Activated T-helper 1 cell treated with anti-CD3 and anti-CD28 coated beads, Interleukin-2, amount 50 U/mL, for 16 hours (primary cell): ENCODE measurements around the gene THTPA.
"Not testable (repeated sequence)": the region's sequence is repeated elsewhere in the genome, so short reads cannot be mapped to it uniquely, and the experiment has no call there.

ENCODE experiments used
- DNase-seq, 2 donors: peaks; one replicate each; pipeline ENCODE4 v3.0.0-alpha.2; 2020; ENCODE audit warnings: low read depth in 1 of 2, low spot score in 1 of 2

THTPA gene

GRCh38 chr14:23533652-23534435, 22.2 kb upstream of the THTPA start:
- DNase-seq: no peak

GRCh38 chr14:23535943-23536342, 20.1 kb upstream of the THTPA start:
- no peak for DNase-seq

GRCh38 chr14:23536494-23536893, 19.6 kb upstream of the THTPA start:
- DNase-seq: no peak

DNA sequence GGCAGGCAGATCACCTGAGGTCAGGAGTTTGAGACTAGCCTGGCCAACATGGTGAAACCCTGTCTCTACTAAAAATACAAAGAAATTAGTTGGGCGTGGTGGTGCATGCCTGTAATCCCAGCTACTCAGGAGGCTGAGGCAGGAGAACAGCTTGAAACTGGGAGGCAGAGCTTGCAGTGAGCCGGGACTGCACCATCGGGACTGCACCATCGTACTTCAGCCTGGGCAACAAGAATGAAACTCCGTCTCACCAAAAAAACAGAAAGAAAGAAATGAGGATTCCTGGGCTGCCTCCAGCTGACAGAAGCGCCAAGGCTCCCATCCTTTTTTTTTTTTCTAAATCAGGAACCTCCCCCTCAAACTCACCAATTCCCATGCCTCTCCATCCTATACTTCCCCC, 19.2 kb upstream of the THTPA start:
- not testable (repeated sequence) for DNase-seq

GRCh38 chr14:23537351-23538049, 18.6 kb upstream of the THTPA start:
- DNase-seq: no peak

DNA sequence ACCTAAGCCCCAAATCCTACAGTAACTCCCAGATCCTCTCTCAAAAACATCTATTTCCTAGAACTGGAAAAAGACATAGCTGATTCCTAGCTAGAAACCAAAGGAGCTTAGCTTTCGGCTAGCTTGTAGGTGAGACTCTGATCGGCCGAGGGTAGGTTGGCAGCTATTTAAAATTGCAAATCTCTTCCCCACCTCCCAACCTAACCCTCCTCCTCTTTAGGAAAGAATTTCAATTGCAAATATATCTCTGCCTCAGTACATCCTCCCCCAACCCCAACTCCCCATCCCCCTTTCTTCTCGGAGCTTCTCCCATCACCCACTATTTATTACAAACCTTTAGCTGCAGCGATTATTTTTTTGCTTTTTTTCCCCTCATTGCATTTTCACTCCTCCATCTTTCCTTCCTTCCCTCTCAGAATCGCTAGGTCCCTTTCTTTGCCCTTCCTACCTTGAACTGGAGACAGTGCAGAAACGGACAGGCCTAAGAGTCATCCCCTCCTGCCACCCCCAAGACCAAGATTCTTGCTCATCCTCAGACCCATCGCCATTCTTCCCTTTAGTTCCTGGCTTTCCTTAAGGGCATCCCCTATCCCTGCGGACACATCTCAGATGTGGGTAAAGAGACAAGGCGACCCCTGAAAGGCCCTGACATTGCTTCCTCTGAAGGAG, 17.9 kb upstream of the THTPA start:
- no peak for DNase-seq

DNA sequence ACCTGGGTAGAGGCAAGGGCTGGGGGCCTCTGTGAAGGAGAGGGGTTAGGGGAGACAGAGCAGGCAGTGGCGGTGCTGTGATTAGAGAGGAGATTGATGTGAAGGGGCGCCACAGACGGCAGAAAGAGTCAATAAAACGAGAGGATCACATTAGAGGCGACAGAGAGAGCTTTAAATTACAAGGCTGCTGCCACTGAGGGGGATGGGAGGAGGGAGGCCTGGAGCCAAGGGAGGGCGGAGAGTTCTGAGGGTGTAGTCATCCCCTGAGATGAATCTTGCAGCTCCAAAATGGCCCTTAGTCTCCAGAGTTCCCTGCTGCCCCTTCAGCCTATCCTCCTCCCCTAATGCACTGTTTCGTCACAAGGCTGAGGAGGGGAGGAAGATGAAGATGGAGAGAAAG, 17.3 kb upstream of the THTPA start:
- no peak for DNase-seq

DNA sequence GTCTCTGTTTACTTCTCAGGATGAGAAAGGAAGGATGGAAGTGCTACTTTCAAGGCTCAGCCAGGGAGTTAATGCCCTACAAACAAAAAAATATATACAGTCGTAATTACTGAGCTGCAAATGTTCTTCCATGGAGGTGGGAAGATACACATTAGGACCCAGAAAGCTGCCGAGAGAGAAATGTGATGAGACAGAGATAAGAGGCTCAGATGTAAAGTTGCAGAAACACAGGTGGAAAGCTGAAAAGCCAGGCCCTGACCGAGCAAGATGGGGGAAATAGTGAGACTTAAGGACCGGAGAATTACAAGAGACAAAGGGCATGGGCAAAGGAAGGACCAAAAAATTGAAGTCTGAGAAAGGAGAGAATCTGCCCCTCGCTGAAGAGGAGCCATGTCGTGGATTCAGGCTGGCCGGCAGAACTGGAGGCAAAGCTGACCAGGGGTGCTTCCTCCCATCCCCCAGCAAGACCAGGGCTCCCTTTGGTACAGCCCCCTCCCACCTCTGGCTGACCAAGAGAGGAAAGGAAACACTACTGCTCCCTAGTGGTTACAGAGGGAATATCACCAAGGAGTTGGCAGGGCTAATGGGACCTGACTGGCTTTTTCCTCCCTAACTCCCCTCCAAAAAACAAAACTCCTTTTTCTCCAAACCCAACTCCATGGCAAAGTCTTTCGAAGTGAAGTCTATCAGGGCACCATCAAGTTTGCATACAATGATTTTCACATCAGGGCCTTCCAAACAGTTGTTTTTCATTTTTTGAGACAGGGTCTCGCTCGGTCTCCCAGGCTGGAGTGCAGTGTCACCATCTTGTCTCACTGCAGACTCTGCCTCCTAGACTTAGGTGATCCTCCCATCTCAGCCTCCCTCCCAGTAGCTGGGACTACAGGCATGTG, 16.6 kb upstream of the THTPA start:
- no peak for DNase-seq

DNA sequence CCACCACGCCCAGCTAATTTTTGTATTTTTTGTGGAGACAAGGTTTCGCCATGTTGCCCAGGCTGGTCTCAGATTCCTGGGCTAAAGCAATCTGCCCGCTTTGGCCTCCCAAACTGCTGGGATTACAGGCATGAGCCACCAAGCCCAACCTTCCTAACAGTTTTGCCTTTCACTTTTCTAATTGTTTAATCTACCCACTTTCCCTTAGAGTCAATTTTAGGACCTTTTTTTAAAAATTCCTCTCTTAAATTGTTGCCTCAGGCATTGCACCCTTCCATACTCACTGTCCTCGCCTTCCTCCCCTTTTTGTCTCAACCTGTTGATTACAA, 16.0 kb upstream of the THTPA start:
- DNase-seq: no peak

GRCh38 chr14:23542261-23542660, 13.8 kb upstream of the THTPA start:
- no peak for DNase-seq

- DNase-seq: no peak
Measured at GRCh38 chr14:23543403-23543802, 12.7 kb upstream of the THTPA start.

DNA sequence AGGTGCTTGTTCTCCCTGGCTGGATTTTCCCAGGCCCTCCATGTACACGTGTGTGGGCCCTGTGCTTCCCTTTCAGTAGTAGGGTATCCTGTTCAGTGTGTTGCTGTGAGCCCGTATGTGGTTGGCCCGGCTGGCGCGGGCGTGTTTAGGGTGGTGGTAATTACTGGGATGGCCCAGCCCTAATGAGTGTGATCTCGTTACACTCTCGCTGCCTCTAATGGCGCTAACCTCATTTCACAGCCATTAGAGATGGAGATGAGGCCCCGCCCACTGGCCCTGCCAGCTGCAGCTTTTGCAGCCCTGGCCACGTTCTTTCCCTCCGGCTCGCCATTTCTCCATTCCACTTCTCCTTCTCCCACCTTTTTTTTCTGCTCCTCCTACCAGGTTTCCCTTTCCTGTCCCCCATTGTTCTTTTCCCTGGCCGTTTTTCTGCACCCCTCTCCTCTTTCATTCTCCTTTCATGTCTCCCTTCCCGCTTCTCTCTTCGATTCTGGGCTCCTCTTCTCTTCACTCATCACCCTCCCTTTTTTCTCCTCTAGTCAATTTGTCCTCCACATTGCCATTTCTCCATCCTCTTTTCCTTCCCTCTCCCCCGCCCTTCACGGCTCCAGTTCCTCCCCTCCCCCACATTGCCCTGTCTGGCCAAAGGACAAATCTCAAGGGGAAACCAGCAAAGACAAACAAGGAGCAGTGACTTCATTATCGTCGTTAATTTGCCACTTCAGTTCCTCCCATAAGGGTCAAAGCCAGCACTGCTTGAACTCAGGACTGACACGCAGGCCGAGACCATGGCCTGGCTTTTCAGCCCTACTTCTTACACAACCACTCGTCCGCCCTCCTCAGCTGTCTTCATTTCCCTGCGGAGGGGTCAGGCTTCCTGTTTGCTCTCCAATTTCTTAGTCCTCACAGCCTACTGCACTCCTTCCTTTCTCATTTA, 11.3 kb upstream of the THTPA start:
- DNase-seq: no peak

DNA sequence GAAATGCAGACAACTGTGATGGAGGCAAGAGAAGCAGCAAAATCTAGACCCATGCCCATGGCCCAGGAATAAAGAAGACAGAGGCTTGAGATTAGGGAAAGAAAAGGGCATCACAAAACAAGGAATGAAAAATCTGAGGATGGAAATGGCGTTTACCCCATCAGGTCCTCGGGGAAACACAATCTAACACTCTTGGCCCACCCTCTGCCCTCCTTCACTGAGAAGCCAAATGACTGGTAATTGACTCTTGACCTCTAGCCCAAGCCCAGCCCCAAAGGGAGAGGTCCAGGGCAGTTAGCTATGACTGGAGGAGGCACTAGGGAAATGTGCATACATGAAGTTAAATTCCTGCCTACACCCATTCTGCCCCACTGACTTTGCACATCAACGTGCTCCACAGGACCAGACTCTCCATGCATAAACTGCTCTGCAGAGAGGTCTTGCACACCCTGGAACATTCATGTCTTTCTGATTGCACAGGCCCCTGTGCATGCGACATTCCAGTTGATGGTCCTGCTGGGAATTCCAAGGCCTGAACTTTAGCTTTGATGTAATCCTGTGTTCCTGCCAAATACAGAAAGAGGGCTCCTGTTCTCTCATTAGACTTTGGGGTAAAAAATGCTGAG, 10.2 kb upstream of the THTPA start:
- DNase-seq: no peak

- DNase-seq: no peak
Measured at GRCh38 chr14:23546450-23547035, 9.5 kb upstream of the THTPA start.

- no peak for DNase-seq
Measured at GRCh38 chr14:23547924-23548323, 8.1 kb upstream of the THTPA start.

GRCh38 chr14:23548351-23549318, 7.4 kb upstream of the THTPA start:
- no peak for DNase-seq

DNA sequence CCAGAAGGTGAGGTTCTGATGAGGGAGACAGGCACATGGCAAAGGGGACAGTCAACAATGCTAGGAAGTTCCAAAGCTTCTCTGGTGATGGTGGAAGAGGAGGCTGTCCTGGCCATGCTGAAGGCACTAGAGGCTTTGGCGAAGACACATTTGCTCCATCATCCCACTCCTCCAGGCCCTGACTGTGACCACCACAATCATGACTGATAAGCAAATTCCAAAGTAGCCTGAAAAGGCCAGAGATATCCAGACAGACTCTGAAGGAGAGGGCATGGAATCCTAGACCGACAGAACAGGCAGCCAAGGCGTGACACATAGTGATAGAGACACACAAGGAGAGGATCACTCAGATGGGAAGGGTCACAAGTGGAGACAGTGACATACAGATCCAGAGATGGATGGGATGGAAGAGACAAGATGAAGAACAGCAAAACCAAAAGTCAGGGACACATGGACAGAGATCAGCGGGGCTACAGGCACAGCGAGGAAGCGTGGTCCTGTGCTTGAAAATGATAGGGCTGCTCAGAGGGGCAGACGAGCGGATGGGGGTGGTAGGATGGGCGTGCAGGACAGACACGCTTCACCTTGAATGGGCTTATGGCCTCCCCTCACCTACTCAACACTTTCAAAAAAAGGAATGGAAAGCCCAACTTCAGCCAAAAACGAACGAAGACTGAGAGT, 5.8 kb upstream of the THTPA start:
- DNase-seq: no peak

DNA sequence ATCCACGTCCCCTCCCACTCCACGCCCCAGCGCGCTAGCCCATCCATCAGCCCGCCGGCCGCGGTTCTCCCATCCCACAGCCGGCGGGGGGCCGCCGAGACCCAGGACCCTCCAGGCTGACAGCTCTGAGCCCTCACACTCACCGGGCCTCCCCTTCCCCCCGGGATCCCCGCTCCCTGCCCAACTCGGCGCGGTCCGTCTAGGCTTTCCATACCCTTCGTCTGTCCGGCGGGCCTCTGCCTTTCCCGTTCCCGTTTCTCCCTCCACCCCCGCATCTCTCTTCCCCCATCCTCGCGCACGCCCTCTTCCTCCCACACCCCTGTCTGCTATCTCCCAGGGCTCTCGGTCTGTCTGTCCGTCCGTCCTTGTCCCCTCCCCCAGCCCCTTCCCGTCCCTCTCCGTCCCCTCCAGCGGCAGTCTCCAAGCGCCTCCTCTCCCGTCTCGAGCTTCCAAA, 5.2 kb upstream of the THTPA start:
- DNase-seq: no peak
